Transverse colon (tissue), 4 donors: ENCODE results near the gene RPA3.

Experiments used
- CTCF ChIP-seq, 5 experiments: fragments of 200-600 bp in 3 of 5; fragments of 450-650 bp in 2 of 5; sonication (generic) in 3 of 5; IDR thresholded peaks; 1 replicate in 2 of 5; 2 replicates in 3 of 5; pipeline ENCODE4 v1.5.1; 2016 to 2017; ENCODE audit warnings: antibody characterized with exemption in 5 of 5, inconsistent platforms in 3 of 5, mild to moderate bottlenecking in 2 of 5, moderate library complexity in 1 of 5
- EP300 ChIP-seq: sonication (generic); formaldehyde crosslinking; IDR thresholded peaks from one replicate; pipeline ENCODE4 v1.6.1; 2017; ENCODE audit warnings: antibody characterized with exemption, low read depth
- POLR2A ChIP-seq: fragments of 450-650 bp; IDR thresholded peaks from one replicate; pipeline ENCODE4 v1.6.1; 2016; ENCODE audit warnings: antibody characterized with exemption, mild to moderate bottlenecking, moderate library complexity
- POLR2AphosphoS5 ChIP-seq, 3 donors: sonication (generic); formaldehyde crosslinking; IDR thresholded peaks; one replicate each; pipeline ENCODE4 v1.6.1; 2016; ENCODE audit warnings: antibody characterized with exemption in 3 of 3

- TF ChIP-seq CTCF (IDR thresholded peaks at IDR 0.05) (no peak), POLR2A (no peak), POLR2AphosphoS5 (IDR thresholded peaks at IDR 0.05) (no peak), EP300 (no peak)
Measured at GRCh38 chr7:7742223-7742622, 23.8 kb upstream of the RPA3 start.
